Glutamatergic neuron (in vitro differentiated cells): ENCODE results near the gene CNOT4. TPM values are rescaled to one million over a fixed set of nuclear protein-coding genes. Genes with fewer than 3 reads are reported as not detected.

ENCODE experiments used
- DNase-seq: peaks from one replicate; pipeline ENCODE4 v3.0.0; 2022
- H3K27ac Mint-ChIP-seq: one replicate; pipeline ENCODE4 v1.8.0; 2020; ENCODE audit warnings: mild to moderate bottlenecking, mixed read lengths, inconsistent platforms; ENCODE audit not compliant: unreplicated experiment
- H3K27me3 Mint-ChIP-seq: one replicate; pipeline ENCODE4 v1.8.0; 2020; ENCODE audit warnings: mild to moderate bottlenecking, moderate library complexity, mixed read lengths, inconsistent platforms; ENCODE audit not compliant: unreplicated experiment
- H3K36me3 Mint-ChIP-seq: one replicate; pipeline ENCODE4 v1.8.0; 2020; ENCODE audit warnings: mild to moderate bottlenecking, mixed read lengths, inconsistent platforms; ENCODE audit not compliant: unreplicated experiment
- H3K4me1 Mint-ChIP-seq: one replicate; pipeline ENCODE4 v1.8.0; 2020; ENCODE audit warnings: mild to moderate bottlenecking, low read depth, mixed read lengths, inconsistent platforms; ENCODE audit not compliant: unreplicated experiment
- H3K4me3 Mint-ChIP-seq: one replicate; pipeline ENCODE4 v1.8.0; 2020; ENCODE audit warnings: mild to moderate bottlenecking, mixed read lengths, inconsistent platforms; ENCODE audit not compliant: unreplicated experiment
- H3K9me3 Mint-ChIP-seq: one replicate; pipeline ENCODE4 v1.8.0; 2020; ENCODE audit warnings: mild to moderate bottlenecking, moderate library complexity, mixed read lengths, inconsistent platforms; ENCODE audit not compliant: unreplicated experiment
- CTCF ChIP-seq: fragments of 200-600 bp; sonication (generic); IDR thresholded peaks from one replicate; pipeline ENCODE4 v1.5.0; 2021; ENCODE audit not compliant: partially characterized antibody, unreplicated experiment
- total RNA-seq: library from RNA; stranded (reverse); fragmentation: NEBNext Ultra II Directional; extraction: Animal tissue kit (Norgen Biotek cat#: 25700); gene quantifications from one replicate; pipeline ENCODE4 v1.2.1, GENCODE V29; 2021; ENCODE audit not compliant: unreplicated experiment

Gene CNOT4
- total RNA-seq, 1 donor from 2014 or later: 25.3 TPM

- Mint-ChIP-seq H3K4me1 (peaks cover 4% of the 10 kb centered on the region), H3K4me3 (no peak overlapping the region), H3K27ac (no peak overlapping the region), H3K36me3 (no peaks in the 10 kb centered on the region), H3K27me3 (peaks cover 4% of the 10 kb centered on the region), H3K9me3 (peaks cover 6% of the 10 kb centered on the region)
- DNase-seq: no peak
- no peak for TF ChIP-seq CTCF
Measured at GRCh38 chr7:135334830-135335543, 174.9 kb downstream of the CNOT4 start.

GRCh38 chr7:135333946-135334345 lies 176.0 kb downstream of the CNOT4 start:
- peaks cover 6% of the 10 kb centered on the region for H3K9me3 Mint-ChIP-seq
- TF ChIP-seq CTCF: no peak
- no peak overlapping the region for H3K27ac Mint-ChIP-seq
- no peak overlapping the region for H3K4me3 Mint-ChIP-seq
- no peak for DNase-seq
- H3K4me1 Mint-ChIP-seq: peaks cover 4% of the 10 kb centered on the region
- peaks cover 5% of the 10 kb centered on the region for H3K27me3 Mint-ChIP-seq
- H3K36me3 Mint-ChIP-seq: no peaks in the 10 kb centered on the region

GRCh38 chr7:135333200-135333599 lies 176.7 kb downstream of the CNOT4 start:
- TF ChIP-seq CTCF: no peak
- Mint-ChIP-seq H3K36me3 (no peaks in the 10 kb centered on the region), H3K27me3 (peaks cover 5% of the 10 kb centered on the region), H3K9me3 (peaks cover 6% of the 10 kb centered on the region), H3K4me3 (no peak overlapping the region), H3K4me1 (peaks cover 4% of the 10 kb centered on the region), H3K27ac (no peak overlapping the region)
- no peak for DNase-seq

GRCh38 chr7:135330088-135330487 lies 179.8 kb downstream of the CNOT4 start:
- Mint-ChIP-seq H3K27ac (no peak overlapping the region), H3K4me1 (peaks cover under 1% of the 10 kb centered on the region), H3K36me3 (no peaks in the 10 kb centered on the region), H3K9me3 (peaks cover 6% of the 10 kb centered on the region), H3K4me3 (no peak overlapping the region), H3K27me3 (peaks cover 4% of the 10 kb centered on the region)
- no peak for TF ChIP-seq CTCF
- no peak for DNase-seq

- DNase-seq: no peak
- Mint-ChIP-seq H3K27ac (no peak overlapping the region), H3K9me3 (peaks cover 6% of the 10 kb centered on the region), H3K36me3 (peaks cover 3% of the 10 kb centered on the region), H3K4me1 (no peaks in the 10 kb centered on the region), H3K4me3 (no peak overlapping the region), H3K27me3 (peaks cover 4% of the 10 kb centered on the region)
- TF ChIP-seq CTCF: no peak
Measured at GRCh38 chr7:135328526-135328925, 181.4 kb downstream of the CNOT4 start.
